Breast epithelium (tissue), 4 donors: ENCODE measurements around the gene ZNF565. TPM values are rescaled to one million over a fixed set of nuclear protein-coding genes. Genes with fewer than 3 reads are reported as not detected.
A peak's percentile ranks its signal among the peaks of the same experiment; 100 is the strongest.

Source experiments
- DNase-seq, 2 donors: peaks; one replicate each; pipeline ENCODE4 v3.0.0-alpha.2; 2019; ENCODE audit warnings: low spot score in 2 of 2
- H3K27ac ChIP-seq, 2 donors: fragments of 200-600 bp; sonication (generic) in 1 of 2; one replicate each; pipeline ENCODE4 v1.5.1; 2016 to 2019; ENCODE audit warnings: mild to moderate bottlenecking in 1 of 2
- H3K27me3 ChIP-seq, 2 donors: fragments of 200-600 bp; sonication (generic) in 1 of 2; one replicate each; pipeline versions ENCODE4 v1.5.1 to v1.6.0; 2017 to 2019; ENCODE audit warnings: control low read depth in 1 of 2, mild to moderate bottlenecking in 1 of 2
- H3K36me3 ChIP-seq: fragments of 200-600 bp; one replicate; pipeline ENCODE4 v1.5.1; 2019
- H3K4me1 ChIP-seq, 2 donors: fragments of 200-600 bp; sonication (generic); one replicate each; pipeline ENCODE4 v1.5.1; 2016 to 2019; ENCODE audit warnings: control low read depth in 1 of 2
- H3K4me3 ChIP-seq, 3 donors: fragments of 200-600 bp; sonication (generic); 1 replicate in 2 of 3; 2 replicates in 1 of 3; pipeline ENCODE4 v1.5.1; 2016 to 2019; ENCODE audit warnings: mild to moderate bottlenecking in 3 of 3, moderate library complexity in 2 of 3
- H3K9me3 ChIP-seq, 2 donors: fragments of 200-600 bp; sonication (generic) in 1 of 2; one replicate each; pipeline ENCODE4 v1.5.1; 2016 to 2019; ENCODE audit warnings: control low read depth in 1 of 2
- POLR2A ChIP-seq: fragments of 450-650 bp; IDR thresholded peaks from one replicate; pipeline ENCODE4 v1.6.1; 2016; ENCODE audit warnings: antibody characterized with exemption, mild to moderate bottlenecking, moderate library complexity
- POLR2AphosphoS5 ChIP-seq, 3 donors: sonication (generic); formaldehyde crosslinking; IDR thresholded peaks; one replicate each; pipeline ENCODE4 v1.6.1; 2017; ENCODE audit warnings: antibody characterized with exemption in 3 of 3
- intact Hi-C: fragments of 100-400 bp; cut with DNase I; formaldehyde crosslinking; loops from one replicate; pipeline ENCODE4 v1.15.1; 2023; ENCODE audit warnings: low total_unique reads
- total RNA-seq, 3 donors: library from RNA; depleted of rRNA; stranded (reverse); fragments of >200 nt; gene quantifications; one replicate each; pipeline ENCODE4 v1.1.0, GENCODE V29; 2016
- TF ChIP-seq, protein P1 (sequence below), 3 donors: fragments of 450-650 bp; IDR thresholded peaks; one replicate each; pipeline ENCODE4 v1.5.1; 2016 to 2017; ENCODE audit warnings: antibody characterized with exemption in 3 of 3, mild to moderate bottlenecking in 3 of 3, moderate library complexity in 3 of 3

Gene ZNF565
- total RNA-seq, 3 donors from 2014 or later = 4.3 to 7.8 (median 7.2) TPM

DNA sequence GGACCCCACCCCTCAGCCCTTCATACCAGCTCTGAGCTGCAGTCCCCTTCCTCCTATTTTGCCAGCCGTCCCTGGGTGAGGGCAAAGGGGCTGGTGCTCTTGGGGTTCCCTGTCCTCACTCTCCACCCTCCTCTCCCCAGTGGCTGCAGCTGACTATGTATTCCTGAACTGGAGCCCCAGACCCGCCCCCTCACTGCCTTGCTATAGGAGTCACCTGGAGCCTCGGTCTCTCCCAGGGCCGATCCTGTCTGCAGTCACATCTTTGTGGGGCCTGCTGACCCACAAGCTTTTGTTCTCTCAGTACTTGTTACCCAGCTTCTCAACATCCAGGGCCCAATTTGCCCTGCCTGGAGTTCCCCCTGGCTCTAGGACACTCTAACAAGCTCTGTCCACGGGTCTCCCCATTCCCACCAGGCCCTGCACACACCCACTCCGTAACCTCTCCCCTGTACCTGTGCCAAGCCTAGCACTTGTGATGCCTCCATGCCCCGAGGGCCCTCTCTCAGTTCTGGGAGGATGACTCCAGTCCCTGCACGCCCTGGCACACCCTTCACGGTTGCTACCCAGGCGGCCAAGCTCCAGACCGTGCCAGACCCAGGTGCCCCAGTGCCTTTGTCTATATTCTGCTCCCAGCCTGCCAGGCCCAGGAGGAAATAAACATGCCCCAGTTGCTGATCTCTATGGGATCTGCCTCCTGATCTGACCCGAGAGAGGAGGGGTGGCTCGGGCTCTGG lies 64.6 kb downstream of the ZNF565 start:
- no peak for TF ChIP-seq POLR2AphosphoS5 (IDR thresholded peaks at IDR 0.05)
- TF ChIP-seq, protein P1, sequence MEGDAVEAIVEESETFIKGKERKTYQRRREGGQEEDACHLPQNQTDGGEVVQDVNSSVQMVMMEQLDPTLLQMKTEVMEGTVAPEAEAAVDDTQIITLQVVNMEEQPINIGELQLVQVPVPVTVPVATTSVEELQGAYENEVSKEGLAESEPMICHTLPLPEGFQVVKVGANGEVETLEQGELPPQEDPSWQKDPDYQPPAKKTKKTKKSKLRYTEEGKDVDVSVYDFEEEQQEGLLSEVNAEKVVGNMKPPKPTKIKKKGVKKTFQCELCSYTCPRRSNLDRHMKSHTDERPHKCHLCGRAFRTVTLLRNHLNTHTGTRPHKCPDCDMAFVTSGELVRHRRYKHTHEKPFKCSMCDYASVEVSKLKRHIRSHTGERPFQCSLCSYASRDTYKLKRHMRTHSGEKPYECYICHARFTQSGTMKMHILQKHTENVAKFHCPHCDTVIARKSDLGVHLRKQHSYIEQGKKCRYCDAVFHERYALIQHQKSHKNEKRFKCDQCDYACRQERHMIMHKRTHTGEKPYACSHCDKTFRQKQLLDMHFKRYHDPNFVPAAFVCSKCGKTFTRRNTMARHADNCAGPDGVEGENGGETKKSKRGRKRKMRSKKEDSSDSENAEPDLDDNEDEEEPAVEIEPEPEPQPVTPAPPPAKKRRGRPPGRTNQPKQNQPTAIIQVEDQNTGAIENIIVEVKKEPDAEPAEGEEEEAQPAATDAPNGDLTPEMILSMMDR (IDR thresholded peaks at IDR 0.05) = no peak
- peak; percentile 57 to 69 for DNase-seq
- Histone ChIP-seq H3K4me1 (peaks cover 0 to 3% of the 10 kb centered on the region in 2 donors), H3K36me3 (peaks cover 5% of the 10 kb centered on the region), H3K9me3 (no peaks in the 10 kb centered on the region), H3K4me3 (no peak overlapping the region), H3K27me3 (no peaks in the 10 kb centered on the region), H3K27ac (peak overlapping the region; percentile 96)
- intact Hi-C loops = no loop called here

DNA sequence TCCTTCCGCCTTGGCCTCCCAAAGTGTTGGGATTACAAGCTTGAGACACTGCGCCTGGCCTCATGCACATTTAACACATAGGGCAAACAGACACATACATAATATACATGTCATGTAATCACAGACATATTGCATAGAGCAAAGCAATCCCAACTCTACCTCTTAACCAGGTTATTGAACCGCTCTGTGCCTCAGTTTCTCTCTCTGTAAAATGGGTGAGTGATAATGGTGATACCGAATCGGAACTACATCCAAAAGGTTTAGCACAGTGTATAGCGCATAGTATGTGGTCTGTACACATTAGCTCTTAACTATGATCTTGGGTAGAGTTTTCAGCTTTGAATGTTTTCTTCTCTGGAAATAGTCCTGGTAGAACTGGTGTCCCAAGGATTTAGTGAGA lies 69.8 kb downstream of the ZNF565 start:
- Histone ChIP-seq H3K4me3 (no peak overlapping the region), H3K9me3 (no peaks in the 10 kb centered on the region), H3K4me1 (peaks cover 0 to 4% of the 10 kb centered on the region in 2 donors), H3K27me3 (no peaks in the 10 kb centered on the region), H3K27ac (no peak overlapping the region), H3K36me3 (peaks cover 5% of the 10 kb centered on the region)
- intact Hi-C loops = loop anchor here (5.0 kb wide), 1 partner anchor 877 kb away; the partner anchor contains the start of gene USF2
- TF ChIP-seq POLR2A = no peak
- TF ChIP-seq POLR2AphosphoS5 (IDR thresholded peaks at IDR 0.05) = no peak
- TF ChIP-seq, protein P1 (IDR thresholded peaks at IDR 0.05) = no peak
- no peak for DNase-seq

DNA sequence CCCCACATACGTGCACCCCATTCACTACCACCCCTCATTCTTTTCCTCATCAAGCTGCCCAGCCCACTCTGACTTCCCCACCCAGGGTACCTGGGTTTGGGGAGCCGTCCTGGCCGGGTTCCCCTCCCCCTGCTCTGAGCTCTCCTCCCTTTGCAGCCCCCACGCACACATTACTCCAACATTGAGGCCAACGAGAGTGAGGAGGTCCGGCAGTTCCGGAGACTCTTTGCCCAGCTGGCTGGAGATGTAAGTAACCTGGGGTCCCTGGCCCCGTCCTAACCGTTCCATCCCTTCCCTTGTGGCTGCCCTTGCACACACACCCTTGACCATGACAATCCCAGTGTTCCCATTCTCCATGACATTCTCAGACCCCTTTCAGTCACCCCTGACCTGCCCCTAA lies 72.0 kb downstream of the ZNF565 start:
- H3K36me3 ChIP-seq = peaks cover 5% of the 10 kb centered on the region
- H3K27me3 ChIP-seq = no peaks in the 10 kb centered on the region
- no peak overlapping the region for H3K27ac ChIP-seq
- H3K4me1 ChIP-seq = peaks cover 0 to 4% of the 10 kb centered on the region in 2 donors
- H3K9me3 ChIP-seq = no peaks in the 10 kb centered on the region
- no peak overlapping the region for H3K4me3 ChIP-seq
- no peak for TF ChIP-seq POLR2AphosphoS5 (IDR thresholded peaks at IDR 0.05)
- no peak for DNase-seq
- intact Hi-C loops = loop anchor here (5.0 kb wide), 1 partner anchor 875 kb away; the partner anchor contains the start of gene USF2

DNA sequence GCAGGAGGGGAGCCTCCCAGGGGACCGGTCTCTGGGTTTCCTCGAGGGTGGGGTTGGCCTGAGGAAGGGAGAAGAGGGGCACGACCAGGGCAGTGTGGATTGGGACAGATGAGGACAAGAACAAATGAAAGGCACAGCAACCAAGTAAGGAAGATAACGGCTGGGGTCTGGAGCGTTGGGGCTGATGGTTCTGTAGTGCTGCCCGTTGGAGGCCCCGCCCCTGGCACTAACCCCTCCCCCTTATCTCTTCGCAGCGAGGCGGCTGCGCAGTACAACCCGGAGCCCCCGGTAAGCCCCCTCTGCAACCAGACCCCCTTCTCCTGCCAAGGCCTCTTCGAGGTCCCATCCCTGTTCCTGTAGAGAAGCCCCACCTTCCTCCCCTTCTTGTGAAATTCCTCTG lies 72.4 kb downstream of the ZNF565 start:
- Histone ChIP-seq H3K36me3 (peaks cover 5% of the 10 kb centered on the region), H3K27ac (peak overlapping the region; percentile 97 to 100)
- intact Hi-C loops = loop anchor here (5.0 kb wide), 1 partner anchor 875 kb away; the partner anchor contains the start of gene USF2

DNA sequence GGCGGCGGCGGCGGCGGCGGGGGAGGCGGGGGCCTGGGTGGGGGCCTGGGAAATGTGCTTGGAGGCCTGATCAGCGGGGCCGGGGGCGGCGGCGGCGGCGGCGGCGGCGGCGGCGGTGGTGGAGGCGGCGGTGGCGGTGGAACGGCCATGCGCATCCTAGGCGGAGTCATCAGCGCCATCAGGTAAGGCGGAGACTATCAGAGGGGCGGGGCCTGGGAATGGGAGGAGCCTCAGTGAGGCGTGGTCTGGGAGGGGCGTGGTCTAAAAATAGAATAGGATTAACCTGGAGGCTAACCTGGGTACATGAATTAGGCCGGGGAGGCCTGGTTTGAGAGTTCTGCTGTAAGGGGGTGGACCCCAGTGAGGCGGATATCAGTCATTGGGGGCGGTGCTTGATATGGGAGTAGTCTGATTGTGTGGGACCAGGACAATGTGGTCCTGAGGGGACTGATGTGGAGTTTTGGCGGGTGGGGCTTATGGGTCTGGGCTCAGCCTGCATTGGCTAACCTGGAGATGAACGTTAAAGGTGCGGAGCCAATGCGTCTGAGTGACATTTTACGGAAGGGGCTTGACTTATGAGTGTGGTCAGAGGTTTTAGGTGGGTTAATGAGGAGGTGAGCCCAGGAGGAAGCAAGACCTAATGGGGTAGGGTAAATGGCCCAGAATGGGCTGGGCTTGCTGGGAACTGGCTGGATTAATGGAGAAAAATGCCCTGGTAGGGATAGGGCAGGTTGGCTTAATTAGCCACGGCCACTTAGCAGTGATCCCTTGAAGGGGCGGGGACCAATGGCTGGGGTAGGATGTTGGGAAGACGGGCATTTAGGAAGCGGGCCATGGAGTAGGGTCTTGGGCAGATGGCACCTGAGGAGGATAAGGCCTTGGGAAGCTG lies 73.2 kb downstream of the ZNF565 start:
- Histone ChIP-seq H3K27ac (peak overlapping the region; percentile 97 to 100), H3K9me3 (no peaks in the 10 kb centered on the region), H3K4me3 (peak overlapping the region; percentile 87 to 96 (median 89)), H3K36me3 (peaks cover 5% of the 10 kb centered on the region), H3K4me1 (peaks cover 0 to 4% of the 10 kb centered on the region in 2 donors), H3K27me3 (no peaks in the 10 kb centered on the region)
- intact Hi-C loops = loop anchor here (5.0 kb wide), 1 partner anchor 874 kb away; the partner anchor contains the start of gene USF2
- TF ChIP-seq, protein P1 (IDR thresholded peaks at IDR 0.05) = no peak
- peak in 1 of 3 donors; percentile 55 for TF ChIP-seq POLR2AphosphoS5 (IDR thresholded peaks at IDR 0.05)
- peak; percentile 83 to 89 for DNase-seq

More for the DNA sequence above, 72.4 kb downstream of the ZNF565 start:
- TF ChIP-seq POLR2A = no peak
- DNase-seq = no peak
- H3K4me3 ChIP-seq = no peak overlapping the region
- H3K27me3 ChIP-seq = no peaks in the 10 kb centered on the region
- H3K9me3 ChIP-seq = no peaks in the 10 kb centered on the region
- H3K4me1 ChIP-seq = peaks cover 0 to 4% of the 10 kb centered on the region in 2 donors
